NCI-H1105 treated with DMSO at 0.1 percent for 48 hours (cell line): ENCODE results near the gene HLA-DMA.

Source experiments
- DNase-seq: peaks from one replicate; lab custom pipeline; 2025; lab: John Stamatoyannopoulos, UW

The HLA-DMA gene

DNA sequence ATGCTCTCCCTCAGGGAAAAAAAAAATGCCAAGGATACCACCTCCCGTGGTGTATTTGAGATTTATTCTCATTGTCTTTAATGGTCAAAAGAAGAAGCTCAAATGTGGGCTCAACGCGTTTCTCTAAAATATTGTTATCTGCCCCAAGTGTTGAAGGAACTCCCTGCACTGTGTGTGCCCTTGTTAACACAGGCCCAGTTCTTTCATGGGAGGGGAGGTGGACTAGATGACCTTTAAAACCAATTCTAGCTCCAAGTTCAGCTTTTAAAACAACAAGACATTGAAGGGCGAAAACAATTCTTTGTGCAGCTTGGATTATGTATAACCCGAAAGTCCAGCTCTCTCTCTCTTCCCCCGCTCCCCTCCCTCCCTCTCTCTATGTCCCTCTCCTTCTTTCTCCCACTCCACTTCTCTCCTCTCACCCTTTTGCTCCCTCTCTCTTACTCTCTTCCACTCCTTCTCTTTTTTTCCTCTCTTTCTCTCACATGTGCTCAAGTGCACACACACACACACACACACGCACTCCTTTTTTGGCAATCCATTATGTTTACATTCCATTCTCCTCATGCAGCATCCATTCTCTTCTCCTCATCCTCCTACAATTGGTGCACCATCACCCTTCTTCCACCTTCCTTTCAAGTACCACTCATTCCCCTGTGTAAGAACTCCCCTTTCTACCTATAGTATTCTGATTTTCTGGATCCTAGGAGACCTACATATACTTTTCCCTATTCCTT is 20.6 kb downstream of the HLA-DMA start:
- no peak for DNase-seq

DNA sequence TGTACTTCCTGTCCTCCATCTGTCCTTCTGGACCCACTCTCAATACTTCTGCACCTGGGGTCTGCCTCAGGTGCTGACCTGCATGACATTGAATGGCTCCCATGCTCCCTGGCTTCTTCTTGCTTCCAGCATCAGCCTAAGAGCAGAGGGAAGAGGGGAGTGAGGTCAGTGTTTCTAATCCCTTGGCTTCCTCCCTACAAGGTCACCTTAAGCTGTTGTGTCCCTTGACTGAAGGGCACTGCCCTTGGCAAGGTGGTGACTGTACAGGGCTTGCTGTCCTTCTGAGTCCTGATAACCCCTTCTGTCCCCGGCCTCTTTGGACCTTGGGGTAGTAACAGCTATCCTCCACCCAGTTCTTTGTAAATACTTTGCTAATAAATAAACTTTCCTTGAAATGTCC is 21.7 kb downstream of the HLA-DMA start:
- no peak for DNase-seq

DNA sequence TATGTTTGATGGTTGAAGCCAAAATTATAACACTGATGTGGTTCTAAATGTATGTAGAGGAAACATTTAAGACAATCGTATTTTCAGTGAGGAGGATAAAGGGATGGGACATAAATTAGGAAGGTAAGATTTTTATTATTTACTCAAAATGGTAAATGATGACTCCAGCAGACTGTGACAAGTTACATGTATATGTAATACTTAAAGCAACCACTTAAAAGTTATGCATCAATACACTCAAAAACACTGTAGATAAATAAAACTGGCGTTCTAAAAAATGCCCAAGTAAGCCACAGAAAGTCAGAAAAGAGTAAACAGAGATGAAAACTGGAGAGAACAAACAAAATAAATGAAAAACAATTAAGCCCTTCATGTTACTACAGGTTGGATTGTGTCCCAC is 30.8 kb downstream of the HLA-DMA start:
- DNase-seq: no peak

DNA sequence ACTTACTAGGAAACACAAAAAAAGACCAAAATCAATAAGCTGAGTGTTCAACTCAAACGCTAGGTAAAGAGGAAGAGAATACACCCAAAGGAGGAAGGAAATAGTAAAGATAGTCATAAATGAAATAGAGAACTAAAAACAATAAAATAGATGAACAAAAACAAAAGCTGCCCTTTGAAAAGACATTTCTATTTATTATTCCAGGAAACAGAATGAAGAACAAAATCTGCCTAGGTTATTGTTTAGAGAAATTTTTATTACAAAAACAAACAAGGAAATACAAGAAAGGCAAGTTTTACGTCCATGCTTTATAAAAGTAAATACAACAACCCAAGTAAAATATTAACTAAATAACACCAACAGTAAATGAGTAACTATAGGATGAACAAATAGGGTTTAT is 32.2 kb downstream of the HLA-DMA start:
- no peak for DNase-seq

DNA sequence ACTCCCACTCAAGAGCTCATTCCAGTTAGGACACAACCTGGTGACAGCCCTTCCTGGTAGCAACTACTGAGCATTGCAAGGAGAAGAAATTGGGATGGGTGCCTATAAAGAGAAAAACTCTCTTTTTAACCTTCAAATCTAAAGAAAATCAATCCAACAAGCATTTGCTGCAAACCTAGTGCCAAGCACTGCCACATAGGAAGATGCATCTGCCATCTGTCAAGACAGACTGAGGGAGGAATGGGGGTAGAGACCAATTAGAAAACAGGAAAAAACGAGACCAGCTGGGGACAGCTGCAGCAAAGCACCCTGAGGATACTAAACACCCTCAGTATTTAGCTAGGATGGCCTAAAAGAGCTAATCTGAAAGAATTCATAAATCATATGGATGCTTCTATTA is 39.9 kb downstream of the HLA-DMA start:
- DNase-seq: no peak

DNA sequence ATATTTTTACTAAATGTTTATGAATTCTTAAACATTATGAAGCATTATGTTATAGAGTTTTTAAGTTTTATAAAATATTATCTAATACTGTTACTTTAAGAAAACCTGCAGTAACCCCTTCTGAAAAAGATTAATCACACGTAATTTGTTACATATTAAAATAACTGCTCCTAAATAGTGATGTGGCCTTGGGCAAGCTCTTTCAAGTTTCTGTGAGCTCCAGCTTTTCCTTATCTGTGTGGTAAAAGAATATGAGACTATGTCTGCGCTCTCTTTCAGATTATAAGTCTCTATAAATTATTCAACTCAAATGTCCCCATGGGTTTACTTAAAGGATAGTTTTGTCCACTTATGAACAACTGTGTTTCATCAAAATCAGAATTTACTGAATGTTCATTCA is 44.0 kb downstream of the HLA-DMA start:
- no peak for DNase-seq

DNA sequence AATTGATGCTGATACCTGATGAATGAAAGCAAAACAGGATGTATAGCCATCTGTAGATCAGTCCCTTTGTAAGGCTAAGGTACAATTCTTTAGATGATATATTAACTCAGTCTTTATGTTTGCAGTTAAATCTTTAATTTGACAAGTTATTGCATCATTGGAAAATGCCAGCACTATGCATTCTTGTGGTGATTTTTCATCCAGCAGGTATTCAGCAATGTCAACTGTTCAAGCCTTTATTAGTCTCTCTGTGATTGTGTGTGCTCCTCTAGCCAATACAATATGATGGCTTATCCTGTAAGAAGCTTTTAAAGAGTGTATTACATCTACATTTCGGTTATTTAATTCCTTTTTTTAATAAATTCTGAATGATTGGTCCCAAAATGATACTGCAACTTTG is 46.4 kb downstream of the HLA-DMA start:
- no peak for DNase-seq

DNA sequence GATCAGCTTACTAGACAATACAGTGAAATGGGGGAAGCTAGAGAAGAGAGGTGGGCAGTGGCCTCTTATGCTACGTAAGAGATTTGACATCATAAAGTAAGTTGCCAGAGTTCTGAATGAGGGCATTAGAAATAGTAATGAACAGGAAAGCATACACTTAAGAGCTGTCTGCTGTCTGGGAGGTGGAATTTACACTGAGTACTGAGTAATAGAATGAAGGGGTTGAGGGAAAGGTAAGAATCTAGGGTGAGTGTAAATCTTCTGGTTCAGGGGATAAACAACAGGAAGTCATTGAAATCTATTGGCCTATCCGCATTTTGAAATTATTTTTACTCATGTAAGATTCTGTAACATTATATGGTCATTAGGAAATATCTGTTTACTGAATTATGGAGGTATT is 47.8 kb downstream of the HLA-DMA start:
- DNase-seq: no peak

DNA sequence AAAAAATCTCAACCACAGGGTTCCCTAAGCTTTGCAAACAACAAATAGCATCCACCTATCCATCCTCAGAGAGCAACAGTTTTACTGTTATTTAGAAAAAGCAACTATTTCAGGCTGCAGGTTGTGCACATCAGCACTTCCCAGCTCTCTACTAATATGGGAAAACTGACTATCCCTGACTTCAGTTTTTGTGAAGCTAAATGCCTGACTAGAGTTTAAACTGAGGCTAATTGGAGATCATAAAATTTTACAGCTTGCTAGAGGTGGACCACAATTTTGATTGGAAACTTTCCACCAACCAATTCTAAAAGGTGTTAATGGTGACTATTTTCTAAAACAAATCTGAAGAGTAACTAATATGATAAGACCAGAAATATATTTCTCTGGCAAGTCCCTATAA is 48.9 kb downstream of the HLA-DMA start:
- DNase-seq: no peak
